ENCODE results near the gene SYNGR3.

Gene SYNGR3

GRCh38 chr16:2040041-2040786 is 50.4 kb downstream of the SYNGR3 start:
- no peak overlapping the region for H3K9ac ChIP-seq (ENCODE audit: low read depth, low read length)
- H3K4me3 ChIP-seq (ENCODE audit: low read depth, low read length): no peak overlapping the region
- H3K36me3 ChIP-seq (ENCODE audit: control insufficient read depth, insufficient read depth, low read length): peaks cover 11% of the 10 kb centered on the region
- no peaks in the 10 kb centered on the region for H3K4me1 ChIP-seq (ENCODE audit: control insufficient read depth, insufficient read depth, low read length)
- H3K27me3 ChIP-seq (ENCODE audit: control insufficient read depth, insufficient read depth, low read length): no peaks in the 10 kb centered on the region
- H3K9me3 ChIP-seq (ENCODE audit: control insufficient read depth, insufficient read depth, low read length): no peaks in the 10 kb centered on the region

DNA sequence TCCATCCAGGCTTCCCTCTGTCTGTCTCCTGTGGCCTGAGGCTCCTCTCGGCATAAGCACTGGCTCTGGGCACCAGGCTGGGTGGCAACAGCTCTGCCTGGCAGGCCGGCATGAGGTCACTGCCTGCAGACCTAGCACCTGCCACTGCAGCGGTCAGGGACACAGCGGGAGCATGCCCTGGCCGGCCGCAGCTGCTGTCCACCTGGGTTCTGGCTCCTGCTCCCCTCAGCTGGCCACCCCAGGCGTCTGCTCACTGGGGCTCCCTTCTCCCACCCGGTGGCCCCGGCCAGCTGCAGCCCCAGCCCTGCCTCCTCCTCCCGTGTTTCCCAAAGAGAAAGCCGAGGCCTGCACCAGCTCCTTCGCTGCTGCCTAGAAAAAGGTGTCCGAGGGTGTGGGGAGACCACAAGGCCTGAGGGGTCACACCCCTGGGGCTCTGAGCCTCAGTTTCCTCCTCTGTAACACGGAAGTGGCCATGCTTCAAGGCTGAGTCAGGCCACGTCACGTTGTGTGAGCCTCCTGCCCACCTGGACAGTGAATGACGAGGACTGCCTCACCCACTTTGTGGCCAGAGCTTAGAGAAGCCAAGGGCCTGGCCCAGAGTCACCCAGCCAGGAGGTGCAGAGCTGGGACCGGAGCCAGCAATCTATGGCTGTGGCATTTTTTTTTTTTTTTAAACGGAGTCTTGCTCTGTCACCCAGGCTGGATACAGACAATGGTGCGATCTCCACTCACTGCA is 51.2 kb downstream of the SYNGR3 start:
- peaks cover 11% of the 10 kb centered on the region for H3K36me3 ChIP-seq (ENCODE audit: control insufficient read depth, insufficient read depth, low read length)
- no peak overlapping the region for H3K4me3 ChIP-seq (ENCODE audit: low read depth, low read length)
- H3K27me3 ChIP-seq (ENCODE audit: control insufficient read depth, insufficient read depth, low read length): no peaks in the 10 kb centered on the region
- no peak overlapping the region for H3K9ac ChIP-seq (ENCODE audit: low read depth, low read length)
- no peaks in the 10 kb centered on the region for H3K4me1 ChIP-seq (ENCODE audit: control insufficient read depth, insufficient read depth, low read length)
- H3K9me3 ChIP-seq (ENCODE audit: control insufficient read depth, insufficient read depth, low read length): no peaks in the 10 kb centered on the region

DNA sequence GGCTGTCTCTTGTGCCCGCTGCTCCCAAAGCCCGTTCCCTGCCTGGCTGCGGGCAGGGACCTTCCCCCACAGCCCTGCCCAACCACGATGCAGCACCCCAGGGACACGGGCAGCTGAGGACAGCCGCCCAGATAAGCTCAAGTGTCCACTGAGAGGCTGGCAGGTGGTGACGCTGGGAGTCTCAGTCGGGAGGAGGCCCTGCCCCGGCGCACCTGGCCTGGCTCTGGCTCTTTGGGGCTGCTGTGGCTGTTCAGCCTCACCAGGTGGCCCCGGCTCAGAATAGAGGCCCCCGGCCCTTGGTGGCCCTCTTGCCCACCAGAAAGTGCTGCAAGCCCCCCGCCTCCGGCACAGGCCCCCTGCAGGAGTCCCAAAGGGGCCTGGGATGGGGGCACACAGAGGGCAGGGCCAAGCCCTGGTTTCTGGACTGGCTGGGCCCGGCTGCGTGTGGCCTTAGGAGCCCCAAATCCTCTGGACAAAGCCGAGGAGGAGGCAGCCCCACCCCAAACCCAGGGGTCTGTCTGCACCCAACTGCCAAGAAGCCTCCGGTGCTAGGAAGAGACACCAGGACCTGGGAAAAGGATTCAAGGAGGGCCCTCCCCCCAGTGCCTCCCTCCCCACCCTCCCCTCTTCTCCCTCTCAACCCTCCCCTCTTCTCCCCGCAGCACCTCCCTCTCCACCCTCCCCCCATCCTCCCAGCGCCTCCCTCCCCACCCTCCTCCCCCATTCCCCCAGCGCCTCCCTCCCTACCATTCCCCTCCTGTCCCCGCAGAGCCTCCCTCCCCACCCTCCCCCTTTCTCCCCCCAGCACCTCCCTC is 52.6 kb downstream of the SYNGR3 start:
- no peaks in the 10 kb centered on the region for H3K4me1 ChIP-seq (ENCODE audit: control insufficient read depth, insufficient read depth, low read length)
- H3K36me3 ChIP-seq (ENCODE audit: control insufficient read depth, insufficient read depth, low read length): peaks cover 11% of the 10 kb centered on the region
- H3K9me3 ChIP-seq (ENCODE audit: control insufficient read depth, insufficient read depth, low read length): no peaks in the 10 kb centered on the region
- H3K27me3 ChIP-seq (ENCODE audit: control insufficient read depth, insufficient read depth, low read length): no peaks in the 10 kb centered on the region
- no peak overlapping the region for H3K9ac ChIP-seq (ENCODE audit: low read depth, low read length)
- no peak overlapping the region for H3K4me3 ChIP-seq (ENCODE audit: low read depth, low read length)

DNA sequence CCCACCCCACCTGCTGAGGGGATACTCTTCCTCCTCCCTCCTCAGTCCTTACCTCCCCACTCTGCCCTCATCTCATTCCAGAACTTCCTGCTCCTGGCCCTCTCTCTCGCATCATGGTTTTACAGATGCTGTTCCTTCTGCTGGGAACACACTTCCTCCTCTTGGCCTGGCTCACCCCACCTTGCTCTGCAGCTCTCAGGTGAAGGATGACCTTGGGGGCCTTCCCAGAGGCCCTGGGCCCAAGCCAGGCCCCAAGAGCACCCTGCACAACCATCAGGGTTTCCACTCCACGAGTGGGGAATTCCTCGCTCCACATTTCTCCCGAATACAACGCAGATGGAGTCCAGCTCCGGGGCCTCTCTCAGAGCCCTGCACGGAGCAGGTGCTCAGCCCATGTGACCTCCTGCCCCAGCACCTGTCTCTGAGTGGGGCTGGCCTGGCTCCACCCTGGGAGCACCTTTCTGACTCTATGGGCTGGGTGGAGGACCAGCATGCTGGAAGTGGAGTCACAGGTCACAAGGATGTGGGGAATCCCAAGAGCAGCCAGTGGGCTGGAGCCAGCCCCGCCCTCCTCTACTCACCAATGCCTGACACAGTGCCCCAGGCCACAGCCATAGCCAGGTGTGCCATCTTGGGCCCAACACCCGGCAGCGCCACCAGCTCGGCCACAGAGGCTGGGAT is 53.4 kb downstream of the SYNGR3 start:
- H3K4me1 ChIP-seq (ENCODE audit: control insufficient read depth, insufficient read depth, low read length): no peaks in the 10 kb centered on the region
- H3K36me3 ChIP-seq (ENCODE audit: control insufficient read depth, insufficient read depth, low read length): peaks cover 11% of the 10 kb centered on the region
- no peak overlapping the region for H3K9ac ChIP-seq (ENCODE audit: low read depth, low read length)

More for the DNA sequence above, 53.4 kb downstream of the SYNGR3 start:
- Histone ChIP-seq H3K4me3 (ENCODE audit: low read depth, low read length) (no peak overlapping the region), H3K27me3 (ENCODE audit: control insufficient read depth, insufficient read depth, low read length) (no peaks in the 10 kb centered on the region), H3K9me3 (ENCODE audit: control insufficient read depth, insufficient read depth, low read length) (no peaks in the 10 kb centered on the region)

Data from iPS-15b (cell line).